Sigmoid colon (tissue), 4 donors: Measurements from ENCODE around the gene GTF2H1.

Experiments
- CTCF ChIP-seq, 4 experiments: fragments of 450-650 bp in 3 of 4; fragments of 200-600 bp in 1 of 4; IDR thresholded peaks; one replicate each; pipeline ENCODE4 v1.5.1; 2016 to 2019; ENCODE audit warnings: antibody characterized with exemption in 4 of 4, mild to moderate bottlenecking in 3 of 4, moderate library complexity in 2 of 4
- EP300 ChIP-seq, 4 donors: sonication (generic); formaldehyde crosslinking; IDR thresholded peaks; one replicate each; pipeline ENCODE4 v1.6.1; 2017; ENCODE audit warnings: antibody characterized with exemption in 4 of 4
- POLR2A ChIP-seq, 2 donors: fragments of 450-650 bp; IDR thresholded peaks; one replicate each; pipeline ENCODE4 v1.6.1; 2016; ENCODE audit warnings: antibody characterized with exemption in 2 of 2, mild to moderate bottlenecking in 2 of 2, moderate library complexity in 2 of 2
- POLR2AphosphoS5 ChIP-seq, 4 donors: sonication (generic); formaldehyde crosslinking; IDR thresholded peaks; one replicate each; pipeline ENCODE4 v1.6.1; 2017; ENCODE audit warnings: antibody characterized with exemption in 4 of 4

GRCh38 chr11:18347471-18348125, 25.2 kb downstream of the GTF2H1 start:
- no peak for TF ChIP-seq CTCF (IDR thresholded peaks at IDR 0.05)
- no peak for TF ChIP-seq POLR2A (IDR thresholded peaks at IDR 0.05)
- no peak for TF ChIP-seq POLR2AphosphoS5 (IDR thresholded peaks at IDR 0.05)
- no peak for TF ChIP-seq EP300 (IDR thresholded peaks at IDR 0.05)
